Thoracic aorta (tissue), 2 donors: Measurements from ENCODE around the gene SLCO1A2. TPM values are rescaled to one million over a fixed set of nuclear protein-coding genes. Genes with fewer than 3 reads are reported as not detected.

Experiments
- ATAC-seq: fragments of 150-250 bp; one replicate; pipeline ENCODE4 v1.8.0; 2017; ENCODE audit warnings: low read depth; ENCODE audit not compliant: insufficient number of reproducible peaks, low FRiP score
- DNase-seq: peaks from one replicate; pipeline ENCODE4 v3.0.0-alpha.2; 2020; ENCODE audit warnings: low spot score
- H3K27ac ChIP-seq, 2 donors: fragments of 200-600 bp; sonication (generic); 1 replicate in 1 of 2; 2 replicates in 1 of 2; pipeline ENCODE4 v1.5.1; 2016; ENCODE audit warnings: mild to moderate bottlenecking in 2 of 2, moderate library complexity in 2 of 2
- H3K27me3 ChIP-seq: fragments of 200-600 bp; sonication (generic); replicated peaks from 2 replicates; pipeline ENCODE4 v1.6.0; 2016; ENCODE audit warnings: mild to moderate bottlenecking; ENCODE audit not compliant: insufficient read depth
- H3K36me3 ChIP-seq: fragments of 200-600 bp; sonication (generic); one replicate; pipeline ENCODE4 v1.5.1; 2016
- H3K4me1 ChIP-seq, 2 donors: fragments of 200-600 bp; sonication (generic); 1 replicate in 1 of 2; 2 replicates in 1 of 2; pipeline versions ENCODE4 v1.5.1 to v1.6.0; 2016; ENCODE audit warnings: low read depth in 2 of 2, mild to moderate bottlenecking in 1 of 2; ENCODE audit not compliant: control insufficient read depth in 1 of 2
- H3K4me3 ChIP-seq: fragments of 200-600 bp; sonication (generic); 2 replicates; pipeline ENCODE4 v1.5.1; 2016; ENCODE audit warnings: mild to moderate bottlenecking
- H3K9me3 ChIP-seq: fragments of 200-600 bp; sonication (generic); 2 replicates; pipeline ENCODE4 v1.5.1; 2016
- total RNA-seq, 2 donors: library from RNA; depleted of rRNA; stranded (reverse); fragments of >200 nt; gene quantifications; one replicate each; pipeline versions ENCODE4 v1.1.0 to v1.2.3, GENCODE V29; 2016
- TF ChIP-seq, protein P1 (sequence below): fragments of 200-600 bp; sonication (generic); IDR thresholded peaks from one replicate; pipeline ENCODE4 v1.5.1; 2019; ENCODE audit warnings: antibody characterized with exemption

The SLCO1A2 gene
- total RNA-seq, 2 donors from 2014 or later, result not detected

DNA sequence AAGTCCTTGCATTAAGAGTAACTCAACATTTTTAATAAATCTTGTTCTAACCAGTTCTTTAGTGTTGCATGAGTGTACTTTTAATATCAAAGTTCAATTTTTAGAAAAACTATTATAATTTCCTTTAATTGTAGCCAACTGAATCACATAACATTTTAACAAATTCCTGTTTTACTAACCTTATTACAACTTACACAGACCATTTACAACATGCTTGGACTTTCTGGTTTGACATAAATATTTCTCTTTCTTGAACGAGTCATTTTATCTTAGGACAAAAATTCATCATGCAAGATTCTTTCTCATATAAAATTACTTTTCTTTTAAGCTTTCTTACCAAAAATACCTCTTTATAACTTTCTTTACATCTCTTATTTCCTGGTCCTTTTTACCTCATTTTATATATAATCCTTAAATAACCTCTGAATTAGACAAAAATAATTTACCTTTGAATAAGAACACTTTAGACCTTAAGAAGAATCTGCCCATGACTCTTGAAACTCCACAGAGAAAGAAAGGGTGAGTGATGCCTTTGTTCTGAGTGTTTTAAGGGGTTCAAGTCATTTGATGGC, 3.9 kb downstream of the SLCO1A2 start:
- H3K27me3 ChIP-seq, result no peaks in the 10 kb centered on the region
- no peak for ATAC-seq
- H3K36me3 ChIP-seq, result no peaks in the 10 kb centered on the region
- H3K4me3 ChIP-seq, result no peak overlapping the region
- TF ChIP-seq, protein P1, sequence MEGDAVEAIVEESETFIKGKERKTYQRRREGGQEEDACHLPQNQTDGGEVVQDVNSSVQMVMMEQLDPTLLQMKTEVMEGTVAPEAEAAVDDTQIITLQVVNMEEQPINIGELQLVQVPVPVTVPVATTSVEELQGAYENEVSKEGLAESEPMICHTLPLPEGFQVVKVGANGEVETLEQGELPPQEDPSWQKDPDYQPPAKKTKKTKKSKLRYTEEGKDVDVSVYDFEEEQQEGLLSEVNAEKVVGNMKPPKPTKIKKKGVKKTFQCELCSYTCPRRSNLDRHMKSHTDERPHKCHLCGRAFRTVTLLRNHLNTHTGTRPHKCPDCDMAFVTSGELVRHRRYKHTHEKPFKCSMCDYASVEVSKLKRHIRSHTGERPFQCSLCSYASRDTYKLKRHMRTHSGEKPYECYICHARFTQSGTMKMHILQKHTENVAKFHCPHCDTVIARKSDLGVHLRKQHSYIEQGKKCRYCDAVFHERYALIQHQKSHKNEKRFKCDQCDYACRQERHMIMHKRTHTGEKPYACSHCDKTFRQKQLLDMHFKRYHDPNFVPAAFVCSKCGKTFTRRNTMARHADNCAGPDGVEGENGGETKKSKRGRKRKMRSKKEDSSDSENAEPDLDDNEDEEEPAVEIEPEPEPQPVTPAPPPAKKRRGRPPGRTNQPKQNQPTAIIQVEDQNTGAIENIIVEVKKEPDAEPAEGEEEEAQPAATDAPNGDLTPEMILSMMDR, result no peak
- H3K27ac ChIP-seq, result no peak overlapping the region
- peaks cover 3 to 5% of the 10 kb centered on the region in 2 donors for H3K4me1 ChIP-seq
- H3K9me3 ChIP-seq, result peaks cover 12% of the 10 kb centered on the region
- no peak for DNase-seq

DNA sequence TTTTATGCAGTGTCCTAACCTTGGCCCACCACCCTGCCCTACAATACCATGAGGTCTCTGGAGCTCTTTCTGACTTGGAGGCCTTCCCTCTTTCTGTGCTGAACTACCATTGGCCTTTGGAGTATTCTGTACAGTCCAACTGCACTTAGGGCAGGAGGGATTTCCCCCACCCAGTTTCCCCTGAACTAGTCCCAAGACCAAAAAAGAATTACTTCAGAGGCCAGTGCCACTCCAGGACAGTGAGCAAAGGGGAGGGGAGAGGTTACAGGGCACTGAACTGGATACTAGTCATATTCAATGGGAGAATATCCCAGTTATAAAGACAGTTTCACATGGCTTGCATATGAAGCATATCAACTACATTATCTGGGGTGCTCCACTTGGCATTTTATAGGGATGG, 6.1 kb downstream of the SLCO1A2 start:
- no peak overlapping the region for H3K4me3 ChIP-seq
- no peaks in the 10 kb centered on the region for H3K4me1 ChIP-seq
- ATAC-seq (no peak), DNase-seq (no peak)
- peaks cover 12% of the 10 kb centered on the region for H3K9me3 ChIP-seq
- no peaks in the 10 kb centered on the region for H3K27me3 ChIP-seq
- H3K27ac ChIP-seq, result no peak overlapping the region
- no peaks in the 10 kb centered on the region for H3K36me3 ChIP-seq
- TF ChIP-seq, protein P1, result no peak

DNA sequence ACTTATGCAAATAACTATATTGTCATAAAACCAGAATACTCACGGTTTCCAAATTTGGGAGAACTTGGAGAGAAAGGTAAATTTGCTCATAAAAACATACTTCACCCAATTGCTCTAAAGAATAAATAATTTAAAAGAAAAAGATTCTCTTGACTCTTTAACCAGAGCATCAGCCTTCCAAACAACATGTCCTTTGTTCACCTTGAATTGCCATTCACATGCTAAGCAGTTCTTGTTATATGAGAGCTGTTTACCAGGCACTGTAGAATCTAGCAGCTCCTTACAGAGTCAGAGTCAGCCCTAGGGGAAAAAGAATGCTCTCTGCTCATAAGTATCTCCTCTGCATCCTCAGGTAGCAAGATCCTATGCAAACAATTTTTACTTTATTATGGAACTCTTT, 10.2 kb downstream of the SLCO1A2 start:
- Histone ChIP-seq H3K36me3 (no peaks in the 10 kb centered on the region), H3K27ac (no peak overlapping the region), H3K4me3 (no peak overlapping the region), H3K9me3 (peaks cover 12% of the 10 kb centered on the region), H3K4me1 (no peaks in the 10 kb centered on the region), H3K27me3 (no peaks in the 10 kb centered on the region)
- TF ChIP-seq, protein P1, result no peak
- no peak for DNase-seq
- ATAC-seq, result no peak

DNA sequence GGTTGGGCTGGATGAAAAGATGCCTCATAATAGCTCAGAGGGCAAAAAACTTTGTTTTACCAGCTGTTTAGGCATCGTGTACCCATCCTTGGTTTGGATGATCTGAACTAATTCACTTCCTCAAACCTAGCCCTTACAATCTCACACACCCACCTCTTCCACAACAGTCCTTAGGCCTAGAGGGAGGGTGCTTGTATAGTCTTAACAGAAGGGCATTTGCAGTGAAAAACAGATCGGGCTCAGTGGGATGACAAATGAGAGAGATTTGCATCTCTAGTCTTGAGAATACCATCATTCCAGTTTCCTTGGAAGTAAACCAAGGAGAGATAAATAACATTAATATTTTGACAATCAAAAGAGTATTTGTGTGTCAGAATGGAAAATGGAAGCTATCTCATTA, 11.0 kb downstream of the SLCO1A2 start:
- Histone ChIP-seq H3K4me1 (no peaks in the 10 kb centered on the region), H3K36me3 (no peaks in the 10 kb centered on the region), H3K27ac (no peak overlapping the region), H3K4me3 (no peak overlapping the region), H3K9me3 (peaks cover 12% of the 10 kb centered on the region), H3K27me3 (no peaks in the 10 kb centered on the region)
- DNase-seq (no peak), ATAC-seq (no peak)
- TF ChIP-seq, protein P1, result no peak

DNA sequence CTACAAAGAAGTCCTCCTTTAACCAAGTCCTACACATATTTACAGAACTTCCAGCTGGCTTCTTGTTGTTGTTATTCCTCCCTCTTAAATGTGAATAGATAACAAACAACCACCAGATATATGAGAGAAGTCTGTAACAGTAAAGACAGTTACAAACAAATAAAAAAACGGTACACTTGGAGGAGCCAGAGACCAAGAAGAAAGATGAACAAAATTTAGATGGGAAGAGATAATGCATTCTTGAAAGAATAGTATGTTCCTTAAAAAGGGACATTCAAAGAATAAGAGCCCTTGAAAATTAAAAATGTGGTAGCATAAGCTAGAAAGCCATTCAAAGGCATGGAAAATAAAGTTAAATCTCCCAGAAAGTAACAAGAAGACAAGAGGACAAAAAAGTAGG, 25.9 kb downstream of the SLCO1A2 start:
- no peaks in the 10 kb centered on the region for H3K36me3 ChIP-seq

More for the DNA sequence above, 25.9 kb downstream of the SLCO1A2 start:
- H3K4me3 ChIP-seq, result no peak overlapping the region
- no peak overlapping the region for H3K27ac ChIP-seq
- no peaks in the 10 kb centered on the region for H3K9me3 ChIP-seq
- DNase-seq, result no peak
- H3K27me3 ChIP-seq, result no peaks in the 10 kb centered on the region
- no peaks in the 10 kb centered on the region for H3K4me1 ChIP-seq
- TF ChIP-seq, protein P1, result no peak
- no peak for ATAC-seq
